NCI-H82 treated with DMSO at 0.1 percent for 48 hours (cell line): ENCODE results near the gene SORT1.

ENCODE experiments used
- DNase-seq: peaks from one replicate; lab custom pipeline; 2025; ENCODE audit not compliant: unreplicated experiment; lab: John Stamatoyannopoulos, UW

Gene SORT1

GRCh38 chr1:109263597-109264378, 133.9 kb downstream of the SORT1 start:
- DNase-seq = no peak

GRCh38 chr1:109263234-109263596, 134.5 kb downstream of the SORT1 start:
- no peak for DNase-seq

GRCh38 chr1:109262231-109263055, 135.3 kb downstream of the SORT1 start:
- DNase-seq = no peak

- no peak for DNase-seq
Observed at GRCh38 chr1:109261578-109261977, 136.1 kb downstream of the SORT1 start.

GRCh38 chr1:109261006-109261405, 136.7 kb downstream of the SORT1 start:
- DNase-seq = no peak

GRCh38 chr1:109259674-109260557, 137.8 kb downstream of the SORT1 start:
- DNase-seq = no peak
